Measurements from ENCODE around the gene FADS6. TPM values are rescaled to one million over a fixed set of nuclear protein-coding genes. Genes with fewer than 3 reads are reported as not detected.

FADS6 gene
- total RNA-seq, 1 experiment from 2014 or later = not detected

GRCh38 chr17:74831444-74832146 is 61.8 kb downstream of the FADS6 start:
- peaks cover 15% of the 10 kb centered on the region; the same call in 1 of the 2 replicates for H4K20me1 ChIP-seq (ENCODE audit: insufficient read depth, low read depth, low read length)
- no peak overlapping the region for H3K4me3 ChIP-seq (ENCODE audit: low read length)
- no peaks in the 10 kb centered on the region for H3K79me2 ChIP-seq (ENCODE audit: low read length)
- peaks cover 19% of the 10 kb centered on the region for H3K4me1 ChIP-seq (ENCODE audit: low read length)
- no peak for DNase-seq
- no peak overlapping the region for H3K27ac ChIP-seq (ENCODE audit: low read length)
- H3K9me2 ChIP-seq (replicated peaks; ENCODE audit: insufficient read depth, low read length) = no peaks in the 10 kb centered on the region
- H2AFZ ChIP-seq (ENCODE audit: low read length) = no peak overlapping the region
- H3K27me3 ChIP-seq (ENCODE audit: low read length) = no peaks in the 10 kb centered on the region
- no peak overlapping the region for H3K4me2 ChIP-seq (ENCODE audit: low read depth, low read length, poor library complexity, severe bottlenecking)
- no peaks in the 10 kb centered on the region for H3K36me3 ChIP-seq (ENCODE audit: insufficient read depth, low read length)
- H3K9ac ChIP-seq (ENCODE audit: low read length) = no peak overlapping the region
- H3K9me3 ChIP-seq (ENCODE audit: low read length) = no peaks in the 10 kb centered on the region

- Histone ChIP-seq H3K9ac (ENCODE audit: low read length) (no peak overlapping the region), H3K4me1 (ENCODE audit: low read length) (peaks cover 19% of the 10 kb centered on the region), H3K4me2 (ENCODE audit: low read depth, low read length, poor library complexity, severe bottlenecking) (no peak overlapping the region), H3K79me2 (ENCODE audit: low read length) (no peaks in the 10 kb centered on the region), H3K4me3 (ENCODE audit: low read length) (no peak overlapping the region), H3K27ac (ENCODE audit: low read length) (no peak overlapping the region), H3K9me2 (replicated peaks; ENCODE audit: insufficient read depth, low read length) (no peaks in the 10 kb centered on the region), H3K36me3 (ENCODE audit: insufficient read depth, low read length) (no peaks in the 10 kb centered on the region), H4K20me1 (ENCODE audit: insufficient read depth, low read depth, low read length) (peaks cover 15% of the 10 kb centered on the region; the same call in 1 of the 2 replicates), H3K9me3 (ENCODE audit: low read length) (no peaks in the 10 kb centered on the region), H2AFZ (ENCODE audit: low read length) (no peak overlapping the region), H3K27me3 (ENCODE audit: low read length) (no peaks in the 10 kb centered on the region)
- DNase-seq = no peak
Observed at GRCh38 chr17:74830861-74831260, 62.6 kb downstream of the FADS6 start.

GRCh38 chr17:74827800-74828199 is 65.6 kb downstream of the FADS6 start:
- no peak for DNase-seq
- H3K4me2 ChIP-seq (ENCODE audit: low read depth, low read length, poor library complexity, severe bottlenecking) = no peak overlapping the region
- no peaks in the 10 kb centered on the region for H3K27me3 ChIP-seq (ENCODE audit: low read length)
- no peaks in the 10 kb centered on the region for H3K4me1 ChIP-seq (ENCODE audit: low read length)
- no peaks in the 10 kb centered on the region for H3K36me3 ChIP-seq (ENCODE audit: insufficient read depth, low read length)
- H3K9ac ChIP-seq (ENCODE audit: low read length) = no peak overlapping the region
- H3K79me2 ChIP-seq (ENCODE audit: low read length) = no peaks in the 10 kb centered on the region
- no peak overlapping the region for H3K4me3 ChIP-seq (ENCODE audit: low read length)
- H4K20me1 ChIP-seq (ENCODE audit: insufficient read depth, low read depth, low read length) = peaks cover 4% of the 10 kb centered on the region; the same call in 1 of the 2 replicates
- H2AFZ ChIP-seq (ENCODE audit: low read length) = no peak overlapping the region
- no peak overlapping the region for H3K27ac ChIP-seq (ENCODE audit: low read length)
- no peaks in the 10 kb centered on the region for H3K9me3 ChIP-seq (ENCODE audit: low read length)
- no peaks in the 10 kb centered on the region for H3K9me2 ChIP-seq (replicated peaks; ENCODE audit: insufficient read depth, low read length)

Other genes with a start within 250 kb of the FADS6 start
- gene CD300LF, start 180.7 kb downstream of the FADS6 start, total RNA-seq (2014; rRNA removed; shearing (Covaris generic); ENCODE audit: low replicate concordance) = not detected in 2 replicates
- gene RAB37, start 156.4 kb downstream of the FADS6 start, total RNA-seq (2014; rRNA removed; shearing (Covaris generic); ENCODE audit: low replicate concordance) = 0.07 TPM in 1 of 2 replicates, not detected in the other
- gene NHERF1, start 145.0 kb downstream of the FADS6 start, total RNA-seq (2014; rRNA removed; shearing (Covaris generic); ENCODE audit: low replicate concordance) = 24.4 and 38.3 TPM in 2 replicates
- gene NAT9, start 117.3 kb downstream of the FADS6 start, total RNA-seq (2014; rRNA removed; shearing (Covaris generic); ENCODE audit: low replicate concordance) = 25.3 and 66.8 TPM in 2 replicates
- gene GRIN2C, start 33.7 kb downstream of the FADS6 start, total RNA-seq (2014; rRNA removed; shearing (Covaris generic); ENCODE audit: low replicate concordance) = not detected in 2 replicates
- gene FDXR, start 20.6 kb downstream of the FADS6 start, total RNA-seq (2014; rRNA removed; shearing (Covaris generic); ENCODE audit: low replicate concordance) = 3.2 and 8.4 TPM in 2 replicates
- gene USH1G, start 29.6 kb upstream of the FADS6 start, total RNA-seq (2014; rRNA removed; shearing (Covaris generic); ENCODE audit: low replicate concordance) = not detected in 2 replicates
- not detected in 2 replicates for gene OTOP2, start 30.6 kb upstream of the FADS6 start, total RNA-seq (2014; rRNA removed; shearing (Covaris generic); ENCODE audit: low replicate concordance)
- gene OTOP3, start 42.3 kb upstream of the FADS6 start, total RNA-seq (2014; rRNA removed; shearing (Covaris generic); ENCODE audit: low replicate concordance) = not detected in 2 replicates
- gene HID1, start 79.1 kb upstream of the FADS6 start, total RNA-seq (2014; rRNA removed; shearing (Covaris generic); ENCODE audit: low replicate concordance) = 0.65 TPM in 1 of 2 replicates, not detected in the other
- gene CDR2L, start 94.0 kb upstream of the FADS6 start, total RNA-seq (2014; rRNA removed; shearing (Covaris generic); ENCODE audit: low replicate concordance) = not detected in 2 replicates
- gene MRPL58, start 119.0 kb upstream of the FADS6 start, total RNA-seq (2014; rRNA removed; shearing (Covaris generic); ENCODE audit: low replicate concordance) = 33.8 and 34.6 TPM in 2 replicates
- 186 and 187 TPM in 2 replicates for gene ATP5PD, start 153.3 kb upstream of the FADS6 start, total RNA-seq (2014; rRNA removed; shearing (Covaris generic); ENCODE audit: low replicate concordance)
- gene KCTD2, start 153.6 kb upstream of the FADS6 start, total RNA-seq (2014; rRNA removed; shearing (Covaris generic); ENCODE audit: low replicate concordance) = 21.0 and 24.7 TPM in 2 replicates
- gene SLC16A5, start 194.3 kb upstream of the FADS6 start, total RNA-seq (2014; rRNA removed; shearing (Covaris generic); ENCODE audit: low replicate concordance) = not detected in 2 replicates
- 6.1 and 12.8 TPM in 2 replicates for gene ARMC7, start 216.3 kb upstream of the FADS6 start, total RNA-seq (2014; rRNA removed; shearing (Covaris generic); ENCODE audit: low replicate concordance)
- gene NT5C, start 238.1 kb upstream of the FADS6 start, total RNA-seq (2014; rRNA removed; shearing (Covaris generic); ENCODE audit: low replicate concordance) = 43.6 and 174 TPM in 2 replicates

All from Karpas-422 (cell line).